ENCODE results near the gene SPHK1. TPM values are rescaled to one million over a fixed set of nuclear protein-coding genes. Genes with fewer than 3 reads are reported as not detected.

The SPHK1 gene
- total RNA-seq, 1 donor from 2014 or later: 6.5 TPM

DNA sequence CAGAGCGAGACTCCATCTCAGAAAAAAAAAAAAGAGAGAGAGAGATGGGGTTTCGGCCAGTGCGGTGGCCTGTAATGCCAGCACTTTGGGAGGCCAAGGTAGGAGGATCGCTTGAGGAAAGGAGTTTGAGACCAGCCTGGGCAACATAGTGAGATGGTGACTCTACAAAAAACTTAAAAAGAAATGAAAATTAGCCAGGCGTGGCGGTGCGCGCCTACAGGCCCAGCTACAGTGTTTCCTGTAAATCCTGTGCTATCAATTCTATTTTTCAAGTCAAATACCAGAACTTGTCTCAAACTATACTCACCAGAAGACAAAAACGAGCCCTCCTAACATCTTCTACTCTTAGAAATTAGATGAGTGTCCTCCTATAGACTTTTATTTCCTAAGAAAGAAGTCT, 49.3 kb downstream of the SPHK1 start:
- no peak for DNase-seq

DNA sequence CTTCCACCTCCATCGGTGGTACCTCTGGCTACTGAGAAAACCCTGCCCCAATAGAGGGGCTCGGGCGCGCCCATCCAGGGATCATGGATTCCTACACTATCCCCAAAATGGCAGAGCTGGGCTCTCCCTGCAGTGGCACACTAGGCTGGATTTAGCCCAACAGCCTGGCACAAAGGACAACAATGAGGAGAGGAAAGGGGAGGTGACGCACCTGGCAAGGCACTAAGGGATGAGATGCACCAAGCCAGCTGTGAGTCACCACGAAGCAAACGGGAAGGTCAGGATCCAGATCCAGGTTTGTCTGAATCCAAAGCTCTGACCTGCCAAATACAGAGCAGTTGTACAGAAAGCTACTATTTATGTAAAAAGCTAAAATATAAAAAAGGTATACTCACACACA, 50.5 kb downstream of the SPHK1 start:
- DNase-seq: no peak

DNA sequence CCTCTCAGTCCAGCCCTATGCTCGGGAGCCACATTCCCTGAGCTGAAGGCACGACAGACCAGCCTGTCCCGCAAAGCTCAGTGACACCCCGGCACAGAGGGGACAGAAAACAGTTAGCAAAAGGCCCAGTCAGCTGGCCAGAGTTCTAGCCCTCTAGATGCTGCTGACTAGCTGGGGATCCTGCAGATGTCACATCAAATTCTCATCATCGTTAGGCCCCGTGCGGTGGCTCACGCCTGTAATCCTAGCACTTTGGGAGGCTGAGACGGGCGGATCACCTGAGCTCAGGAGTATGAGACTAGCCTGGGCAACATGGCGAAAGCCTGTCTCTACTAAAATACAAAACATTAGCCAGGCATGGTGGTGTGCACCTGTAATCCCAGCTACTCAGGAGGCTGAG, 51.3 kb downstream of the SPHK1 start:
- no peak for DNase-seq

Small RNA genes lying within 50 kb of the gene (small RNA-seq; reads per million reads assigned to genes)
- not detected for gene RNU6-24P (ENCODE audit: low replicate concordance)

Other genes starting within 250 kb of the SPHK1 start
- 0.51 TPM for gene FOXJ1, start 243.4 kb upstream of the SPHK1 start, total RNA-seq
- 6.7 TPM for gene RNF157, start 144.1 kb upstream of the SPHK1 start, total RNA-seq
- 3.6 TPM for gene UBALD2, start 119.3 kb upstream of the SPHK1 start, total RNA-seq
- 2.1 TPM for gene QRICH2, start 76.3 kb upstream of the SPHK1 start, total RNA-seq
- 55.8 TPM for gene PRPSAP1, start 30.7 kb upstream of the SPHK1 start, total RNA-seq
- 18.1 TPM for gene UBE2O, start 68.5 kb downstream of the SPHK1 start, total RNA-seq
- gene AANAT, start 83.0 kb downstream of the SPHK1 start, total RNA-seq: not detected
- 8.7 TPM for gene RHBDF2, start 116.8 kb downstream of the SPHK1 start, total RNA-seq
- gene CYGB, start 153.1 kb downstream of the SPHK1 start, total RNA-seq: 12.2 TPM
- 0.31 TPM for gene PRCD, start 155.4 kb downstream of the SPHK1 start, total RNA-seq
- 11.7 TPM for gene ST6GALNAC2, start 201.3 kb downstream of the SPHK1 start, total RNA-seq

All from tongue (tissue), 3 donors.